Measurements from ENCODE around the gene SPAM1. TPM values are rescaled to one million over a fixed set of nuclear protein-coding genes. Genes with fewer than 3 reads are reported as not detected.

The SPAM1 gene
- total and polyA plus RNA-seq, 10 donors: not detected

GRCh38 chr7:123972045-123972444 is 47.0 kb downstream of the SPAM1 start:
- WGBS, 5 donors: 51 to 76% (median 60%) methylated on average over 1 of the region's 1 CpG
- H3K36me3 ChIP-seq: no peaks in the 10 kb centered on the region
- intact Hi-C loops (cut with DNase I; ENCODE audit: low total_unique reads): no loop called here

GRCh38 chr7:123972831-123973230 is 47.8 kb downstream of the SPAM1 start:
- no peak for DNase-seq
- Histone ChIP-seq H3K27ac (no peak overlapping the region), H3K36me3 (no peaks in the 10 kb centered on the region), H3K9me3 (no peaks in the 10 kb centered on the region), H3K4me1 (no peaks in the 10 kb centered on the region), H3K27me3 (replicated peaks in 1 of 7) (no peaks in the 10 kb centered on the region), H3K4me3 (no peak overlapping the region)
- intact Hi-C loops (cut with DNase I; ENCODE audit: low total_unique reads): no loop called here
- 39 to 56% (median 53%) methylated on average over 1 of the region's 1 CpG for WGBS, 5 donors
- TF ChIP-seq CTCF (IDR thresholded peaks at IDR 0.05 in 8 of 11, conservative IDR thresholded peaks at IDR 0.05 in 3 of 11): no peak

More at GRCh38 chr7:123972045-123972444, 47.0 kb downstream of the SPAM1 start:
- DNase-seq: no peak
- Histone ChIP-seq H3K4me3 (no peak overlapping the region), H3K27ac (no peak overlapping the region), H3K9me3 (no peaks in the 10 kb centered on the region), H3K27me3 (replicated peaks in 1 of 7) (no peaks in the 10 kb centered on the region), H3K4me1 (no peaks in the 10 kb centered on the region)
- TF ChIP-seq POLR2A (IDR thresholded peaks at IDR 0.05): no peak
- TF ChIP-seq CTCF (IDR thresholded peaks at IDR 0.05 in 8 of 11, conservative IDR thresholded peaks at IDR 0.05 in 3 of 11): no peak
- TF ChIP-seq POLR2AphosphoS5 (IDR thresholded peaks at IDR 0.05): no peak

GRCh38 chr7:123974326-123974908 is 49.4 kb downstream of the SPAM1 start:
- no peaks in the 10 kb centered on the region for H3K4me1 ChIP-seq
- H3K27ac ChIP-seq: no peak overlapping the region
- H3K4me3 ChIP-seq: no peak overlapping the region
- no peaks in the 10 kb centered on the region for H3K36me3 ChIP-seq
- H3K9me3 ChIP-seq: no peaks in the 10 kb centered on the region
- WGBS, 5 donors: 62 to 75% (median 74%) methylated on average over 7 of the region's 7 CpGs
- intact Hi-C loops (cut with DNase I; ENCODE audit: low total_unique reads): no loop called here
- no peaks in the 10 kb centered on the region for H3K27me3 ChIP-seq (replicated peaks in 1 of 7)
- no peak for DNase-seq
- TF ChIP-seq POLR2AphosphoS5 (IDR thresholded peaks at IDR 0.05): no peak
- no peak for TF ChIP-seq CTCF (IDR thresholded peaks at IDR 0.05 in 8 of 11, conservative IDR thresholded peaks at IDR 0.05 in 3 of 11)
- TF ChIP-seq POLR2A (IDR thresholded peaks at IDR 0.05): no peak

GRCh38 chr7:123975084-123975483 is 50.0 kb downstream of the SPAM1 start:
- H3K27ac ChIP-seq: no peak overlapping the region
- no peak overlapping the region for H3K4me3 ChIP-seq
- no peak for DNase-seq
- no peak for TF ChIP-seq CTCF (IDR thresholded peaks at IDR 0.05 in 8 of 11, conservative IDR thresholded peaks at IDR 0.05 in 3 of 11)
- no peak for TF ChIP-seq POLR2A (IDR thresholded peaks at IDR 0.05)
- no peak for TF ChIP-seq POLR2AphosphoS5 (IDR thresholded peaks at IDR 0.05)
- no peaks in the 10 kb centered on the region for H3K4me1 ChIP-seq
- no peaks in the 10 kb centered on the region for H3K36me3 ChIP-seq
- no peaks in the 10 kb centered on the region for H3K27me3 ChIP-seq (replicated peaks in 1 of 7)
- intact Hi-C loops (cut with DNase I; ENCODE audit: low total_unique reads): no loop called here
- no peaks in the 10 kb centered on the region for H3K9me3 ChIP-seq
